NB4 (cell line): ENCODE measurements around the gene SMOC2.

Experiments used
- DNase-seq: peaks from one replicate; pipeline ENCODE4 v3.0.0; 2010; ENCODE audit warnings: low read depth
- H3K4me3 ChIP-seq: one replicate; pipeline ENCODE4 v1.5.1; 2011; ENCODE audit warnings: mild to moderate bottlenecking, low read depth, low read length, moderate library complexity
- CTCF ChIP-seq: IDR thresholded peaks from one replicate; pipeline ENCODE4 v1.5.1; 2012; ENCODE audit warnings: low read depth, low read length
- MAX ChIP-seq: IDR thresholded peaks from 2 replicates; pipeline ENCODE4 v1.6.1; 2011; ENCODE audit warnings: low read depth, low read length
- MYC ChIP-seq: IDR thresholded peaks from 2 replicates; pipeline ENCODE4 v1.6.1; 2011; ENCODE audit warnings: low read depth, low read length
- POLR2A ChIP-seq: IDR thresholded peaks from 2 replicates; pipeline ENCODE4 v1.6.1; 2011; ENCODE audit warnings: mild to moderate bottlenecking; ENCODE audit not compliant: insufficient read length; ENCODE audit errors: extremely low read depth

SMOC2 gene

GRCh38 chr6:168678077-168678476 is 237.1 kb downstream of the SMOC2 start:
- DNase-seq, result no peak
- H3K4me3 ChIP-seq, result no peak overlapping the region
- TF ChIP-seq MAX (no peak), MYC (no peak), POLR2A (no peak), CTCF (no peak)

GRCh38 chr6:168678588-168678987 is 237.6 kb downstream of the SMOC2 start:
- no peak overlapping the region for H3K4me3 ChIP-seq
- DNase-seq, result no peak
- TF ChIP-seq POLR2A (no peak), MYC (no peak), MAX (no peak), CTCF (no peak)

- H3K4me3 ChIP-seq, result no peak overlapping the region
- DNase-seq, result no peak
- TF ChIP-seq POLR2A (no peak), MYC (no peak), CTCF (no peak), MAX (no peak)
Measured at GRCh38 chr6:168681748-168682147, 240.8 kb downstream of the SMOC2 start.

GRCh38 chr6:168683621-168684020 is 242.6 kb downstream of the SMOC2 start:
- TF ChIP-seq MYC (no peak), MAX (no peak), CTCF (no peak), POLR2A (no peak)
- no peak overlapping the region for H3K4me3 ChIP-seq
- DNase-seq, result no peak

- no peak overlapping the region for H3K4me3 ChIP-seq
- no peak for DNase-seq
- TF ChIP-seq CTCF (no peak), POLR2A (no peak)
Measured at GRCh38 chr6:168684471-168684870, 243.5 kb downstream of the SMOC2 start.

- DNase-seq, result no peak
- no peak overlapping the region for H3K4me3 ChIP-seq
- no peak for TF ChIP-seq MYC
- TF ChIP-seq MAX, result no peak
- TF ChIP-seq POLR2A, result no peak
- TF ChIP-seq CTCF, result no peak
Measured at GRCh38 chr6:168684906-168685305, 243.9 kb downstream of the SMOC2 start.
